GM21786 (cell line): Measurements from ENCODE around the gene OSBP.
A peak's percentile ranks its signal among the peaks of the same experiment; 100 is the strongest.
"Not testable (repeated sequence)": the region's sequence is repeated elsewhere in the genome, so short reads cannot be mapped to it uniquely, and the experiment has no call there.

ENCODE experiments used
- ATAC-seq: cut with Tn5 transposase; IDR thresholded peaks from one replicate; pipeline ENCODE4 v1.9.1; 2021; ENCODE audit not compliant: unreplicated experiment

The OSBP gene, protein sequence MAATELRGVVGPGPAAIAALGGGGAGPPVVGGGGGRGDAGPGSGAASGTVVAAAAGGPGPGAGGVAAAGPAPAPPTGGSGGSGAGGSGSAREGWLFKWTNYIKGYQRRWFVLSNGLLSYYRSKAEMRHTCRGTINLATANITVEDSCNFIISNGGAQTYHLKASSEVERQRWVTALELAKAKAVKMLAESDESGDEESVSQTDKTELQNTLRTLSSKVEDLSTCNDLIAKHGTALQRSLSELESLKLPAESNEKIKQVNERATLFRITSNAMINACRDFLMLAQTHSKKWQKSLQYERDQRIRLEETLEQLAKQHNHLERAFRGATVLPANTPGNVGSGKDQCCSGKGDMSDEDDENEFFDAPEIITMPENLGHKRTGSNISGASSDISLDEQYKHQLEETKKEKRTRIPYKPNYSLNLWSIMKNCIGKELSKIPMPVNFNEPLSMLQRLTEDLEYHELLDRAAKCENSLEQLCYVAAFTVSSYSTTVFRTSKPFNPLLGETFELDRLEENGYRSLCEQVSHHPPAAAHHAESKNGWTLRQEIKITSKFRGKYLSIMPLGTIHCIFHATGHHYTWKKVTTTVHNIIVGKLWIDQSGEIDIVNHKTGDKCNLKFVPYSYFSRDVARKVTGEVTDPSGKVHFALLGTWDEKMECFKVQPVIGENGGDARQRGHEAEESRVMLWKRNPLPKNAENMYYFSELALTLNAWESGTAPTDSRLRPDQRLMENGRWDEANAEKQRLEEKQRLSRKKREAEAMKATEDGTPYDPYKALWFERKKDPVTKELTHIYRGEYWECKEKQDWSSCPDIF

GRCh38 chr11:59615637-59616395 lies at the start of gene OSBP:
OSBP (minus strand) TSS chr11:59615774; CDS start chr11:59615664, 110 bp downstream.
- peak; percentile 85 for ATAC-seq

DNA sequence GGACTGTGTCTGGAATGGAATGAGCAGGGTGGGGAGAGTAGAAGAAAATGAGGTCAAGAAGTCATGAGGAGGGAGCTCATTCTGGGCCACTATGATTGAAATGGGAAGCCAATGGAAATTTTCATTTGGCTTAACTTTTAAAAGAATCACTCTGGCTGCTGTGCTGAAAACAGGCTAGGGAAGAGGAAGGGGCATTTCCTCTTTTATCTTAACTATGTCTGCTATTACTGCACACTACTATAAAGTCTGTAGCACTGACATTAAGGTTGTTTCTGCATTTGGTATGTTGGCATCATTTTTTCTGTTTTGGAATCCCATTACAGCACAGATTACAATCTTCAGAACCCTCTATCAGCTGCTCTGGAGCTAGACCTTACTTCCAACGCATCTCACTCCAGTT lies 45.0 kb upstream of the OSBP start:
- no peak for ATAC-seq

- ATAC-seq = no peak
Measured at GRCh38 chr11:59659981-59660380, 44.4 kb upstream of the OSBP start.

DNA sequence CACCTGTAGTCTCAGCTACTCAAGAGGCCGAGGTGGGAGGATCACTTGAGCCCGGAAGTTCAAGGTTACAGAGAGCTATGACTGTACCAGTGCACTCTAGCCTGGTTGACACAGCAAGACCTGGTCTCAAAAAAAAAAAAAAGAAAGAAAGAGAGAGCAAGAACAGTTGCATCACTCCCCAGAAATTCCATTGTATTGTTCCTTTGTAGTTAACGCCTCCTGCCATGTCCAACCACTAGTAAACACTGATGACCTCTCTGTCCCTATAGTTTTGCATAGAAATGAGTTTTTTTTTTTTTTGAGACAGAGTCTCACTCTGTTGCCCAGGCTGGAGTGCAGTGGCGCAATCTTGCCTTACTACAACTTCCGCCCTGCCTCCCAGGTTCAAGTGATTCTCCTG lies 42.5 kb upstream of the OSBP start:
- no peak for ATAC-seq

- ATAC-seq = no peak
Measured at GRCh38 chr11:59654893-59655292, 39.3 kb upstream of the OSBP start.

GRCh38 chr11:59647245-59647980 lies 31.8 kb upstream of the OSBP start:
- no peak for ATAC-seq

- ATAC-seq = no peak
Measured at GRCh38 chr11:59644528-59644927, 29.0 kb upstream of the OSBP start.

DNA sequence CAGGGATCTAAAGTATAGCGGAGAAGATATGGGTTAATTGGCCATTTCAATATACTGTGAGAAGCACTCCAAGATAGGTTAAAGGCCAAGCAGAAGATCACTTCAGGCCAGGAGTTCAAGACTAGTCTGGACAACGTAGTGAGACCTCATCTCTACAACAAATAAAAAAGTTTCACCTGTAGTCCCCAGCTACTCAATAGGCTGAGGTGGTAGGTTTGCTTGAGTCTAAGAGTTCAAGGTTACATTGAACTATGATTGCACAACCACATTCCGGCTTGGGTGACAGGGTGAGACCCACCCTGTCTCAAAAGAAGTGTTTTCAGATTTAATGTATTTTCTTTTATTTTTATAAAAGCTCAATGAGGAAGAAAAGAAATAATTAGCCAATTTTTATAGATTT lies 27.8 kb upstream of the OSBP start:
- ATAC-seq = no peak

DNA sequence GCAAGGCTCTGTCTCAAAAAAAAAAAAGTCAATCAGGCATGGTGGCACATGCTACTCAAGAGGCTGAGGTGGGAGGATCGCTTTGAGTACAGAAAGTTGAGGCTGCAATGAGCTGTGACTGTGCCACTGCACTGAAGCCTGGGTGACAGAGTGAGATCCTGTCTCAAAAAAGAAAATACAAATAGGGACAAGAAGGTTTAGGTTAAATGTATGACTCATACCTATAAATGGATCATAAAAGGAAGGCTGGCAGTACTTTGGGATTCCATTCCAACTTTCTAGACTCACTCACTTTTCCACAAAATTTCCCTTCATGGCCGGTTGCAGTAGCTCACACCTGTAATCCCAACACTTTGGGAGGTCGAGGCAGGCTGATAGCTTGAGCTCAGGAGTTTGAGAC lies 25.6 kb upstream of the OSBP start:
- no peak for ATAC-seq

- ATAC-seq = no peak
Measured at GRCh38 chr11:59630493-59630892, 14.9 kb upstream of the OSBP start.

GRCh38 chr11:59629996-59630395 lies 14.4 kb upstream of the OSBP start:
- no peak for ATAC-seq

- ATAC-seq = not testable (repeated sequence)
Measured at GRCh38 chr11:59626969-59627368, 11.4 kb upstream of the OSBP start.

GRCh38 chr11:59625703-59626102 lies 10.1 kb upstream of the OSBP start:
- no peak for ATAC-seq

DNA sequence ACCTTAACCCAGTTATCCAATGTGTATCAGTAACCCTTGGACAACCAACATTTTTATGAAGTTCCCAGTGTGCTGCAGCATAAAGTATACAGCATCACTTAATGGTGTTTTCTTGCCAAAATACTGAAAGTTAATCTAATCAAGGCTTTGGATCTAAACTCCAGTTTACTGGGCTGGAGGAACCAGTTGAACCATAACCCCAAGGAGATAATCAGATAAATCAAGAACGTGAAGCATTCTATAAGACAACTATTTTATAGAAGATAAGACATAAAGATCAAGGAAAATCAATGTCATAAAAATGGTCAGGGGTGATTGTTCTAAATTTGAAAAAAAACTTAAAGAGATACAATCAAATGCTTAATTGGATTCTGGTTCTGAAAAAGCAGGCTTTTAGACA lies 2.3 kb upstream of the OSBP start:
- no peak for ATAC-seq

DNA sequence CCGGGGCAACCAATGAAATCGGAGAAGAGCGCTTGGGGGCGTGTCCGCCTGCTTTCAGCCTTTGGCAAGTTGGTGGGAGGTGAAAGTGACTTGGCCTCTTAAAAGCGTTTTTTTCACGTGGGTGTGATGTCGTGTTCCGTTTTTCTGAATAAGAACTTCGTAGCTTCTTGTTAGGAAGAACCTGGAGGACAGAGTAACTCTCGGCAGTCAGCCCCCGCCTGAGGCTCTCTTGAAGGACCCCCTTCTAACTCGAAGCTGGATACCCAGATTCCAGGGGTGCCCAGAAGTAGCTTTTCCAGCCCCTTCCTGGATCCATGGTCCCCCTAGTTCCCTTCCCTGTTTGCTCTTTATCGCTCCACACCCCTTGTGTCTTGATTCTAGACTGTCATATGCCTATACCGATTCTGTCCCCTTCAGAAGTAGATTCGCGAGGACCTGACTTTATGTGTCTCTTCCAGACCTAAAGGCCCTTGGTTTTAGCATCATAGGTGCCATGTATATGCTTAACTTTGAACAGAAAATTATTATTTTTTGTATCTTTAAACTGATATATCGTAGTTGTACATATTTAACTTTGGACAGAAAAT lies 915 bp upstream of the OSBP start:
- ATAC-seq = no peak

DNA sequence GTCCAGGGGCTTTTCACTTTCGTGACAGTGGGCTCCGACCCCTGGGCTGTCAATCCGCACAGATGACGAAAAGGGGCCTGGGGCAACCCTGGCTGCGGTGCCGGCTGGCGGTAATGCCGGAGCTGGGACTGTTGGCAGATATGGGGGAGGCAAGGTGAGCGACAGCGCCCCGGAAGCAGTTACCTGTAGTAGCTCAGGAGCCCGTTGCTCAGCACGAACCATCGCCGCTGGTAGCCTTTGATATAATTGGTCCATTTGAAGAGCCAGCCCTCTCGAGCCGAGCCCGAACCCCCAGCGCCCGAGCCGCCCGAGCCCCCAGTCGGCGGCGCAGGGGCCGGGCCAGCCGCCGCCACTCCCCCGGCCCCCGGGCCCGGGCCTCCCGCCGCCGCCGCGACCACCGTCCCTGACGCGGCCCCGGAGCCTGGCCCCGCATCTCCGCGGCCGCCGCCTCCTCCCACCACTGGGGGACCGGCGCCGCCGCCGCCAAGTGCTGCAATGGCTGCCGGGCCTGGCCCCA lies 396 bp downstream of the OSBP start:
- ATAC-seq = no peak

GRCh38 chr11:59614277-59615119 lies 1.1 kb downstream of the OSBP start:
- ATAC-seq = no peak

DNA sequence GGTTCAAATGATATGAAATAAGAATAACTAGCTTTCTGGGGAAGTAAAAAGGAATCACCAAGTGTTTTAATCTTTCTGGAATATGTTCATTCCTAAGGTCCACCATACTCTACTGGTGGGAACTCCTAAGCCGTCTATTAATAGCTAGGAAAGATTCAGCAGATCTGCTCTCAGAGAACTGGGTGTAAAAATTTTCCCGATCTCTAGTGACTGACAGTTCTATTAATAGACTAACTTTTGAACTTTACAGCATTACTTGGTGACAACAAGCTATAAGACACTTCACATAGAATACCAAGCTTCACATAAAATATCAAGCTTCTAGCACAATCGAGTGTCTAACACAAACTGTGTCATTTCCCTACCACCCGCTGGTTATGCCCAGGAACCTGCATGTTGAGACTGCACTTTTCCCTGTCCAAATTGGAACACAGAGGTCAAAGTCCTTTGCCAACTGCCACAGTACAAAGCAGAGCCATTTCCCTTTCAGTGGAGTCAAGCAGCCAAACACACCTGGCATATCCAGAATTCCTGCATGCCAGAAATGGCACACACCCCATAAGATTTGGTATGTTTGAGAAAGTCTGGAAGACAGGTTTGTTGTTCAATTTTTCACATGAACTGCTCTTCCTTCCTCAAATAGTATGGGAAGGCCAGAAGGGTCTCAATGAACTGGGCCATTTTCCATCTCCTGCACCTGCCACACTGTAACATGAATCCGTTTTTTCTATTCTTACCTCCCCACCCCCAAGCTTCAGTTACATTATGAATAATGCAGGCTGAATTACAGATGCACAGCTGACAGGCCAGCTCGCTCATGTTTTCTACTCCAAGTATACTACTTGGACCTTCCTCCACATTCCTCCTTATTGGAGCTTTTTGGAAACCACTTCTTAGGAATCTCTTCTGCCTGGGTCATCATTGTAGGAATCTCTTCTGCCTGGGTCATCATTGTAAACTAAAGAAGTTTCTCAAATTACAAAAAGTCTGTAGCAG lies 3.7 kb downstream of the OSBP start:
- no peak for ATAC-seq
